CD4-positive, CD25-positive, alpha-beta regulatory T cell (primary cell): Measurements from ENCODE around the gene B4GALNT3. TPM values are rescaled to one million over a fixed set of nuclear protein-coding genes. Genes with fewer than 3 reads are reported as not detected.
A peak's percentile ranks its signal among the peaks of the same experiment; 100 is the strongest.

Source experiments
- ATAC-seq, 2 donors: fragments of 150-1000 bp; cut with Tn5 transposase; one replicate each; pipeline ENCODE4 v1.10.0; 2021; ENCODE audit warnings: low read depth in 2 of 2, moderate number of reproducible peaks in 2 of 2, moderate library complexity in 1 of 2
- DNase-seq, 3 donors: peaks; one replicate each; pipeline versions ENCODE4 v3.0.0 to v3.0.0-alpha.2; 2012 to 2022; ENCODE audit warnings: mixed read lengths in 1 of 3
- H3K27ac ChIP-seq: one replicate; pipeline ENCODE4 v1.7.0; 2013; ENCODE audit warnings: mild to moderate bottlenecking, low read length; ENCODE audit not compliant: insufficient read depth, poor library complexity, severe bottlenecking
- H3K27me3 ChIP-seq: one replicate; pipeline ENCODE4 v1.7.0; 2013; ENCODE audit warnings: low read length; ENCODE audit not compliant: control insufficient read depth, insufficient read depth
- H3K36me3 ChIP-seq: one replicate; pipeline ENCODE4 v1.7.0; 2013; ENCODE audit warnings: mild to moderate bottlenecking, low read length, moderate library complexity; ENCODE audit not compliant: control insufficient read depth, insufficient read depth
- H3K4me1 ChIP-seq: 2 replicates; pipeline ENCODE4 v1.7.0; 2013; ENCODE audit warnings: mild to moderate bottlenecking, low read length; ENCODE audit not compliant: insufficient read depth, control insufficient read depth, poor library complexity, severe bottlenecking
- H3K4me3 ChIP-seq: one replicate; pipeline ENCODE4 v1.7.0; 2013; ENCODE audit warnings: low read depth, mild to moderate bottlenecking, low read length, moderate library complexity
- H3K9me3 ChIP-seq, 2 experiments: 1 replicate in 1 of 2; 2 replicates in 1 of 2; pipeline ENCODE4 v1.7.0; 2013; ENCODE audit warnings: low read length in 2 of 2, mild to moderate bottlenecking in 1 of 2, moderate library complexity in 1 of 2; ENCODE audit not compliant: control insufficient read depth in 2 of 2
- H3K27ac Mint-ChIP-seq, 3 donors: one replicate each; pipeline ENCODE4 v1.8.0; 2020 to 2022; ENCODE audit warnings: mild to moderate bottlenecking in 3 of 3, mixed read lengths in 3 of 3, moderate library complexity in 2 of 3
- H3K27me3 Mint-ChIP-seq: one replicate; pipeline ENCODE4 v1.8.0; 2022; ENCODE audit warnings: mild to moderate bottlenecking, mixed read lengths
- H3K36me3 Mint-ChIP-seq: one replicate; pipeline ENCODE4 v1.8.0; 2020; ENCODE audit warnings: mixed read lengths
- H3K4me1 Mint-ChIP-seq, 4 donors: one replicate each; pipeline ENCODE4 v1.8.0; 2020 to 2022; ENCODE audit warnings: mixed read lengths in 4 of 4, mild to moderate bottlenecking in 1 of 4
- H3K4me3 Mint-ChIP-seq, 4 donors: one replicate each; pipeline ENCODE4 v1.8.0; 2020 to 2022; ENCODE audit warnings: mild to moderate bottlenecking in 4 of 4, mixed read lengths in 4 of 4, moderate library complexity in 3 of 4
- H3K9me3 Mint-ChIP-seq, 7 donors: one replicate each; pipeline ENCODE4 v1.8.0; 2020 to 2022; ENCODE audit warnings: mixed read lengths in 7 of 7, mild to moderate bottlenecking in 3 of 7, moderate library complexity in 2 of 7
- polyA plus RNA-seq, 4 donors: library from polyadenylated mRNA; unstranded; fragments of 300-500 nt; fragmentation: Illumina TruSeq; gene quantifications; one replicate each; pipeline ENCODE4 v1.2.3, GENCODE V29; 2021
- total RNA-seq: library from RNA; stranded (reverse); gene quantifications from one replicate; pipeline ENCODE4 v1.2.3, GENCODE V29; 2022

The B4GALNT3 gene
- total and polyA plus RNA-seq, 5 donors from 2014 or later: 0.06 to 2.1 (median 1.0) TPM

DNA sequence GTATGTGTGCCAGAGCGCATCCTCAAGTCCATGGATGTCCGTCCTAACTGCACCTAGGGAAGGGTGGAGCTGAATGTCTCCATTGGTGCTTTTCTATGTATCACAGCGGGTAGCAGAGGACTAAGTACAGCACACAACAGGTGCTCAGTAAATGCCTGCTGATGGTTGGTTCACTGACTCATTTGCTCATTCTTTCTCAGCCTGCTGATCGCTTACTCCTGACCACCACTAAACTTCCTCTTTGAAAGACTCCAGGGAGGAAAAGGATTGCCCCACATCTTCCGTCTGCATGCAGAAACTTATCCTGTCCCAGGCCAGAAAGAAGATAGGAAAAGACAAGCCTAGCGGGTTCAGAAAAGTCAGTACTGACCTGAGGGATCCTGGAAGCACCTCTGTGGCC is 66.3 kb downstream of the B4GALNT3 start:
- peaks cover 0 to 5% (median 0%) of the 10 kb centered on the region in 7 donors for H3K9me3 Mint-ChIP-seq
- Histone ChIP-seq H3K27me3 (no peaks in the 10 kb centered on the region), H3K4me3 (no peak overlapping the region), H3K27ac (no peak overlapping the region), H3K9me3 (peaks cover 0 to 4% of the 10 kb centered on the region in 2 experiments), H3K4me1 (no peaks in the 10 kb centered on the region), H3K36me3 (no peaks in the 10 kb centered on the region)
- H3K36me3 Mint-ChIP-seq: peaks cover 6% of the 10 kb centered on the region
- no peak overlapping the region for H3K27ac Mint-ChIP-seq
- H3K27me3 Mint-ChIP-seq: peaks cover 19% of the 10 kb centered on the region
- DNase-seq (no peak), ATAC-seq (no peak)
- H3K4me1 Mint-ChIP-seq: no peaks in the 10 kb centered on the region
- no peak overlapping the region for H3K4me3 Mint-ChIP-seq

DNA sequence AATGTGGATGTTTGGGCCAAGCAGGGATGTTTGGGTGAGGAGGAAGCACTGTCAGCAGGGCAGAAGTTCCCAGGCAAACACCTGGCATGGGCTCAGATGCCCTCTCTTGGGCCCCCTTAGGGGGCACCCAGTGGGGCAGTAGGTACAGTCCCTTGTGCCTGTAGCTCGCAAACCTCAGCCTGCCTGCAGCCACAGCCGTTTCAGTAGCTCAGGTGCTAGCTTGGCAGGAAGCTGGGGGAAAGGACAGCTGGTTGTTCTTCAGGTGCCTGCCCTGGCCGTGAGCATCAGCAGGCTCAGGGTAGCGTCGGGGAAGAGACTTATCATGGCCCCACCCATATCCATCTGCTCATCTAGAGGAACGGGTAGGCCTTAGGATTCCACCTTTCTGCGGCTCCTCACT is 67.5 kb downstream of the B4GALNT3 start:
- H3K4me3 Mint-ChIP-seq: no peak overlapping the region
- H3K27me3 Mint-ChIP-seq: peaks cover 16% of the 10 kb centered on the region
- ATAC-seq (no peak), DNase-seq (no peak)
- H3K9me3 ChIP-seq: peaks cover 3 to 7% of the 10 kb centered on the region in 2 experiments
- H3K4me1 ChIP-seq: no peaks in the 10 kb centered on the region
- H3K27me3 ChIP-seq: no peaks in the 10 kb centered on the region
- peaks cover 0 to 9% (median 0%) of the 10 kb centered on the region in 7 donors for H3K9me3 Mint-ChIP-seq
- no peaks in the 10 kb centered on the region for H3K4me1 Mint-ChIP-seq
- H3K4me3 ChIP-seq: no peak overlapping the region
- no peak overlapping the region for H3K27ac Mint-ChIP-seq
- H3K36me3 Mint-ChIP-seq: peaks cover 6% of the 10 kb centered on the region
- H3K27ac ChIP-seq: no peak overlapping the region
- no peaks in the 10 kb centered on the region for H3K36me3 ChIP-seq

DNA sequence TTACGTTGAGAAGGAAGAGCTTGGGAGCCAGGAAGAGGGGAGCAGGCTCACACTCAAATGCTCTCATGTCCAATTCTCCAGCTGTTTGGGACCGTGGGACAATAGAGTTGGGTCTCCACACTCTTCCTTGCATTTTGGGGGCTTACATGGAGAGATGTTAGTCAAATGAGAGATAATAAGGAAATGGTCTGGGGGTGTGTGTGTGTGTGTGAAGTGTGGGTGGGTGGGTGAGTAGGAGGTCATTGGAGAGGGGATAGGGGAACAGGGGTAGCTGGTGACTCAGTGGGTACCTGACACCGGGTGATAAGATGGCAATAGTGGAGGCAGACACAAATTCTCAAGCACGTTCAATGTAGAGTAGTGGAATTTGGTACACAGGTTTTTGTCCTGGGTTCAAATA is 68.0 kb downstream of the B4GALNT3 start:
- Histone ChIP-seq H3K4me3 (no peak overlapping the region), H3K9me3 (peaks cover 4 to 11% of the 10 kb centered on the region in 2 experiments), H3K27ac (no peak overlapping the region), H3K4me1 (no peaks in the 10 kb centered on the region), H3K36me3 (no peaks in the 10 kb centered on the region), H3K27me3 (no peaks in the 10 kb centered on the region)
- peaks cover 6% of the 10 kb centered on the region for H3K36me3 Mint-ChIP-seq
- peaks cover 15% of the 10 kb centered on the region for H3K27me3 Mint-ChIP-seq
- DNase-seq: no peak
- no peak overlapping the region for H3K27ac Mint-ChIP-seq
- peaks cover 0 to 11% (median 0%) of the 10 kb centered on the region in 7 donors for H3K9me3 Mint-ChIP-seq
- H3K4me3 Mint-ChIP-seq: peak overlapping the region in 1 of 4 donors; percentile 32
- no peaks in the 10 kb centered on the region for H3K4me1 Mint-ChIP-seq
- no peak for ATAC-seq

DNA sequence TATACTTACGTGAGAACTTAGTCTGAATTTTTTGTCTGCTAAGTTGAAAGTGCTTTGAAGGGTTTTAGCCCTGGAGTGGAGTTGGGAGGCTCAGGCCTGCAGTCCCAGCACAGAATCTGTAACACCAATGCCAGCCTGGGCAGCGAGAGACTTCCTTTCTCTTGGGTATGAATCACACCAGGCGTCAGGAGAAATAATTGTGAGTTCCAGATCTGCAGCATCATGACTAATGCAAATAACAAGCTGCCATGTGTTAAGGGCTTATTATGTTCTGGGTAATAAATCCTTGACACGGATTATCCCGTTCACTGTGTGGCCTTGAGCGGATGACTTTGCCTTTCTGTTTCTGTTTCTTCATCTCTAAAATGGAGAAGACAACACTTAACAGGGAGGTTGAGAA is 70.6 kb downstream of the B4GALNT3 start:
- Histone ChIP-seq H3K4me1 (no peaks in the 10 kb centered on the region), H3K27me3 (no peaks in the 10 kb centered on the region), H3K36me3 (no peaks in the 10 kb centered on the region), H3K9me3 (peaks cover 4 to 11% of the 10 kb centered on the region in 2 experiments), H3K4me3 (no peak overlapping the region), H3K27ac (no peak overlapping the region)
- H3K9me3 Mint-ChIP-seq: peaks cover 0 to 11% (median 0%) of the 10 kb centered on the region in 7 donors
- peaks cover 6% of the 10 kb centered on the region for H3K36me3 Mint-ChIP-seq
- H3K4me1 Mint-ChIP-seq: no peaks in the 10 kb centered on the region
- peaks cover 16% of the 10 kb centered on the region for H3K27me3 Mint-ChIP-seq
- no peak overlapping the region for H3K27ac Mint-ChIP-seq
- DNase-seq (no peak), ATAC-seq (no peak)
- H3K4me3 Mint-ChIP-seq: no peak overlapping the region

DNA sequence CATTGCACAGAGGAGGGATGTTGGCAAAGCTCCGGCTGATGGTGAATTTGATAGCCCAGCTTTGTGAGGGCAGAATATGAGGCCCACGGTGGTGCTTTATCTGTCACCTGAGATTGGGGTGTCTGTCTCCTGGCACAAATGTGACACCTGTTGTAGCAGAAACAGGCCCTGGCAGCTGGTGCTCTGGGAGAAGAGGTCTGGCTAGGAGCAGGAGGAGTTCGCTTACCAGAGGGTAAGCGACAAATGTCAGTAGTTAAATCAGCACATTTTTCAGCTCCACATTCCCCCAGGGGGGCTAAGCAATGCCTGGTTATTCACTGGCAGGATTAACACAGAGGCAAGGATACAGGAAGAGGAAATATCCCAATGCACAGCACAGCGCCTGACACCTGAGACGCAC is 71.1 kb downstream of the B4GALNT3 start:
- peaks cover 4 to 11% of the 10 kb centered on the region in 2 experiments for H3K9me3 ChIP-seq
- H3K4me3 Mint-ChIP-seq: no peak overlapping the region
- peaks cover 6% of the 10 kb centered on the region for H3K36me3 Mint-ChIP-seq
- no peaks in the 10 kb centered on the region for H3K36me3 ChIP-seq
- DNase-seq (no peak), ATAC-seq (no peak)
- H3K4me1 Mint-ChIP-seq: no peaks in the 10 kb centered on the region
- H3K27ac Mint-ChIP-seq: no peak overlapping the region
- H3K4me1 ChIP-seq: no peaks in the 10 kb centered on the region
- H3K9me3 Mint-ChIP-seq: peaks cover 0 to 11% (median 0%) of the 10 kb centered on the region in 7 donors
- peaks cover 12% of the 10 kb centered on the region for H3K27me3 Mint-ChIP-seq
- H3K27ac ChIP-seq: no peak overlapping the region
- no peak overlapping the region for H3K4me3 ChIP-seq
- H3K27me3 ChIP-seq: no peaks in the 10 kb centered on the region

DNA sequence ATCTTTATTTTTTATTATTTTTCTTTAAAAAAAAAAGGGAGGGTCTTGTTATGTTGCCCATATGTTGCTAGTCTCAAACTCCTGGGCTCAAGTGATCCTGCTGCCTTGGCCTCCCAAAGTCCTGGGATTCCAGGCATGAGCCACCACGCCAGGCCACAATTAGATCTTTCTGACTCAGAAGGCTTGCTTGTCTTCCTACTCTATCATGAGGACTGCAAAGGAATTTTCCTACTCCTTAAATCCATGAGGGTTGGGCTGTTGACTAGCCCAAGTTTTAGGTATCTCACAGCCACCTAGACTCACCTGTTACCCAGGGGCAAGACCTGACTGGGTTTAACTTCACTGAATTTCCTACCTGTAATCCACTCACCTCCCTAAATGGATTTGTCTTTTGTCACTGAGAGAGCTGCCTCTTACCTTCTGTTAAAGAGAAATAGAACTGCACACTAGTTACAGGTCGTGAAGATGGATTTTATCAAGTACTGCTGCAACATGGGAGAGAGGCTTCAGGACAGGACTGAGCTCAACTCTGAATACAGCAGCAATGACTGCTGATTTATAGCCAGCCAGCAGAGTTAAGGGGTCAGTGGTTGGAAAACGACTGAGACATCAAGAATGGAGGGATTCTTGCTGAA is 72.3 kb downstream of the B4GALNT3 start:
- Mint-ChIP-seq H3K9me3 (peaks cover 0 to 11% (median 0%) of the 10 kb centered on the region in 7 donors), H3K27me3 (peaks cover 18% of the 10 kb centered on the region), H3K36me3 (peaks cover 6% of the 10 kb centered on the region), H3K4me1 (no peaks in the 10 kb centered on the region), H3K4me3 (no peak overlapping the region), H3K27ac (no peak overlapping the region)
- Histone ChIP-seq H3K36me3 (no peaks in the 10 kb centered on the region), H3K4me1 (no peaks in the 10 kb centered on the region), H3K27me3 (peaks cover 2% of the 10 kb centered on the region), H3K27ac (no peak overlapping the region), H3K4me3 (no peak overlapping the region), H3K9me3 (peaks cover 4 to 11% of the 10 kb centered on the region in 2 experiments)
- no peak for ATAC-seq
- no peak for DNase-seq

DNA sequence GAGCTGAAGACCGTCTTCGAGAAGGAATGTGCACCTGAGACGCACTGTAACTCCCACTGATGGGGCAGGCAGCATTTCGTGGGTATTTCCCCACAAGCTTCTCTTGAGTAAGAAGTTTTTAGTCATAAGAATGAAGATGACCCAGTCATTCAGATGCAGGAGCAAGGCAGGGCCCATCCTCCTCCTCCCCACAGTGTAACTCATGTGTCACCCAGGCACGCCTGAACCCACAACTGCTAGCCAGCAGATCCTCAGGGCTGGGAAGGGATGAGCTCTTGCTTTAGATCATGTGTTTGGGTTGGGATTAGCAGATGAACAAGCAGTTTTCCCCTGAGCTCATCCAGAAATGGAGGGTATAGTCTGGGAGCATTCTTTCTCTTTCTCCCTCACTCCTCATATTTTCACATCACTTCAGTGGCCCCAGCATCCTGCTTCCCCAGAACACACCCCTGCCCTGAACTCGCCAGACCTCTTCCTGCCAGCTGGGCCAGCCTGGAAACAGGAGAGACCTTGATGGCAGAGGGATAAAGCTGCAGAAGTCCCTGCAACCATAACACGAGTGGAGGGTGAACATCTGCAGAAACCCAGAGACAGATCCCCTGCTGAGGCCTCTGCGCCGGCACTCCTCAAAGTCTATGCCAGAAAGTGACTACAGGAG is 73.3 kb downstream of the B4GALNT3 start:
- no peak overlapping the region for H3K4me3 ChIP-seq
- no peaks in the 10 kb centered on the region for H3K36me3 ChIP-seq
- peaks cover 4 to 11% of the 10 kb centered on the region in 2 experiments for H3K9me3 ChIP-seq
- Mint-ChIP-seq H3K4me1 (no peaks in the 10 kb centered on the region), H3K27me3 (peaks cover 26% of the 10 kb centered on the region), H3K27ac (no peak overlapping the region), H3K4me3 (no peak overlapping the region), H3K36me3 (peaks cover 6% of the 10 kb centered on the region), H3K9me3 (peaks cover 0 to 11% (median 0%) of the 10 kb centered on the region in 7 donors)
- no peak overlapping the region for H3K27ac ChIP-seq
- no peak for DNase-seq
- no peak for ATAC-seq
- H3K4me1 ChIP-seq: no peaks in the 10 kb centered on the region
- H3K27me3 ChIP-seq: peaks cover 2% of the 10 kb centered on the region

DNA sequence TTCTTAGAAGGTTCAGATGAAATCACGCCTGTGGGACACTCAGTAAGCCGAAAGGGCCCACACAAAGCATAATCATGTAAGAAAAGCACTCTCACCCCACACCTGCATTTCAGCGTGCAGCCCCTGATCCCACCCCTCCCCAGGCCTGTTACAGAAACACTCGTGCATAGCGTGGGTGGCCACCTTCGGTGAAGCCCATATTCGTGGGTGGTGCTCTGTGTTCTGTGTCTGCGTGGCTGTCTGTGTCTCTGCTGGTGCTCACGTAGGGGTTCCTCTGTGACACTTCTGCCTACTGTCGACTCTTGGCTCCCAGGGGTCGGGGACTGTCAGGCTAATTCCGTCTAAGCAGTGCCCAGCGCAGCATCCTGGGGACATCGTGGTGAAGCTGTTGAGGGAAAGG is 74.0 kb downstream of the B4GALNT3 start:
- H3K27me3 ChIP-seq: peaks cover 2% of the 10 kb centered on the region
- Mint-ChIP-seq H3K27ac (no peak overlapping the region), H3K36me3 (peaks cover 6% of the 10 kb centered on the region), H3K4me3 (no peak overlapping the region), H3K4me1 (peaks cover 0 to 2% (median 0%) of the 10 kb centered on the region in 4 donors), H3K9me3 (peaks cover 0 to 11% (median 0%) of the 10 kb centered on the region in 7 donors), H3K27me3 (peaks cover 26% of the 10 kb centered on the region)
- H3K9me3 ChIP-seq: peaks cover 4 to 11% of the 10 kb centered on the region in 2 experiments
- ATAC-seq (no peak), DNase-seq (no peak)
- H3K4me3 ChIP-seq: no peak overlapping the region
- H3K27ac ChIP-seq: no peak overlapping the region
- H3K4me1 ChIP-seq: peaks cover 4% of the 10 kb centered on the region
- H3K36me3 ChIP-seq: no peaks in the 10 kb centered on the region
